Measurements from ENCODE around the gene RNF169. TPM values are rescaled to one million over a fixed set of nuclear protein-coding genes. Genes with fewer than 3 reads are reported as not detected.

Gene RNF169
- total and polyA plus RNA-seq, 2 of the 13 experiments (the other 11 are each of a cell fraction or from before 2014, with no cell fraction given): 5.3 to 14.2 TPM

DNA sequence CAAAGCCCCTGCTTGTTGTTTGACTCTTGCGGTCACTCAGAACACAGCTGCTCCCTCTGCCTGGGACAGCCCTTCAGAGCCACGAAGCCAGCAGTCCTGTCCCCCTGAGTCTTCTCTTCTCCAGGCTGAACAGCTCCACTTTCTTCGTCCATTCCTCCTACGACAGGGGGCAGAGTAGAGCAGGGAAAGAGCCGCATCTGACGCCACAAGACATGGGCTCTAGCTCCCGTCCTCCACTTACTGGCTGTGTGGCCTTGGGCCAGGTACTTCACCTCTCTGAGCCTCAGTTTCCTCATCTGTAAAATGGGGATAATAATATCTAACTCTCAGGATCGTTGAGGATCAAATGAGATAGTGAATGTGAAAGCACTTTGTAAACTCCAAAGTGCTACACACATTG, 47.3 kb upstream of the RNF169 start (continued):
- TF ChIP-seq, protein P1, sequence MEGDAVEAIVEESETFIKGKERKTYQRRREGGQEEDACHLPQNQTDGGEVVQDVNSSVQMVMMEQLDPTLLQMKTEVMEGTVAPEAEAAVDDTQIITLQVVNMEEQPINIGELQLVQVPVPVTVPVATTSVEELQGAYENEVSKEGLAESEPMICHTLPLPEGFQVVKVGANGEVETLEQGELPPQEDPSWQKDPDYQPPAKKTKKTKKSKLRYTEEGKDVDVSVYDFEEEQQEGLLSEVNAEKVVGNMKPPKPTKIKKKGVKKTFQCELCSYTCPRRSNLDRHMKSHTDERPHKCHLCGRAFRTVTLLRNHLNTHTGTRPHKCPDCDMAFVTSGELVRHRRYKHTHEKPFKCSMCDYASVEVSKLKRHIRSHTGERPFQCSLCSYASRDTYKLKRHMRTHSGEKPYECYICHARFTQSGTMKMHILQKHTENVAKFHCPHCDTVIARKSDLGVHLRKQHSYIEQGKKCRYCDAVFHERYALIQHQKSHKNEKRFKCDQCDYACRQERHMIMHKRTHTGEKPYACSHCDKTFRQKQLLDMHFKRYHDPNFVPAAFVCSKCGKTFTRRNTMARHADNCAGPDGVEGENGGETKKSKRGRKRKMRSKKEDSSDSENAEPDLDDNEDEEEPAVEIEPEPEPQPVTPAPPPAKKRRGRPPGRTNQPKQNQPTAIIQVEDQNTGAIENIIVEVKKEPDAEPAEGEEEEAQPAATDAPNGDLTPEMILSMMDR (CRISPR knock-in tag; IDR thresholded peaks at IDR 0.05): peak; percentile 59
- TF ChIP-seq, protein P2, sequence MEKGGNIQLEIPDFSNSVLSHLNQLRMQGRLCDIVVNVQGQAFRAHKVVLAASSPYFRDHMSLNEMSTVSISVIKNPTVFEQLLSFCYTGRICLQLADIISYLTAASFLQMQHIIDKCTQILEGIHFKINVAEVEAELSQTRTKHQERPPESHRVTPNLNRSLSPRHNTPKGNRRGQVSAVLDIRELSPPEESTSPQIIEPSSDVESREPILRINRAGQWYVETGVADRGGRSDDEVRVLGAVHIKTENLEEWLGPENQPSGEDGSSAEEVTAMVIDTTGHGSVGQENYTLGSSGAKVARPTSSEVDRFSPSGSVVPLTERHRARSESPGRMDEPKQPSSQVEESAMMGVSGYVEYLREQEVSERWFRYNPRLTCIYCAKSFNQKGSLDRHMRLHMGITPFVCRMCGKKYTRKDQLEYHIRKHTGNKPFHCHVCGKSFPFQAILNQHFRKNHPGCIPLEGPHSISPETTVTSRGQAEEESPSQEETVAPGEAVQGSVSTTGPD (CRISPR knock-in tag; IDR thresholded peaks at IDR 0.05): no peak
- TF ChIP-seq FOXA1 (IDR thresholded peaks at IDR 0.05) (no peak), FOXA1 (CRISPR knock-in tag; IDR thresholded peaks at IDR 0.05) (no peak)

DNA sequence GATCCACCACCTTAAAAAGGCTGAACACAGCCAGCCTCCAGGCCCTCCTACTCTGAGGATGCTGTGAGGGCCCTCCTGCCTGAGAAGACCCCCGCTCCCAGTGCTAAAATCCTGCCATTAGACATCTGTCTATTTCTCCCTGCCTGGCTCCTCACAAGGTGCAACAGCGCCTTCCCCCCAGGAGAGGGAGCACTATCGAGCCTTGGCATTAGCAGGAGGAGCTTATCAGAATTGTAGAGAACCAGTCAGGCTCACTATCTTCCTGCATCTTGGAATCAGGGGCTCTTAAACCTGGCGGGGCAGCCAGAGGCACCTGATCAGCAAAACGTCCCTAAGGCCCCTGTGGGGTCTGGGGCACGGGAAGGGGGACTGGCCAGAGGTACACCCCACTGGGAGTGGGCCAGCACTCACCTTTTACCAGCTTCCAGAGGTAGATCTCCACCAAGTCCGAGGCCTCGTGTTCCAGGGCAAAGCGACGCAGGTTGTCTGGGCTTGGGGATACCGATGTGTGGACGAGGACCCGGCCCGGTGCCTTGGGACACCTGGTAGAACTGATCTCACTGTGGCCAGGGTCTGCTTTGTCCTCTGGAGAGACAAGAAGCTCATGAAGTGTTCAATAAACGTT, 46.2 kb upstream of the RNF169 start:
- in situ Hi-C loops (cut with HindIII; ENCODE audit: extremely low pct_ligation_motif_present, low pct_unique_long_range_greater_than_20kb): loop anchor here (5.0 kb wide), 2 partner anchors 35 to 170 kb away; no protein-coding TSS in a partner anchor
- no peak overlapping the region for H2AFZ ChIP-seq (ENCODE audit: low read length)
- TF ChIP-seq IRF2 (CRISPR knock-in tag; IDR thresholded peaks at IDR 0.05) (0 out of 2 replicates have a peak, but pooled peaks have one; percentile 18), ZNF652 (CRISPR knock-in tag; IDR thresholded peaks at IDR 0.05; ENCODE audit: borderline replicate concordance, low read depth) (no peak), TCF7 (IDR thresholded peaks at IDR 0.05; ENCODE audit: low read depth) (no peak), CHCHD3 (CRISPR knock-in tag; IDR thresholded peaks at IDR 0.05) (no peak), BORCS8-MEF2B (CRISPR knock-in tag; IDR thresholded peaks at IDR 0.05) (0 out of 2 replicates have a peak, but pooled peaks have one; percentile 18), RNF2 (conservative IDR thresholded peaks at IDR 0.05; ENCODE audit: low read depth) (no peak), RFXAP (CRISPR knock-in tag; IDR thresholded peaks at IDR 0.05; ENCODE audit: borderline replicate concordance) (no peak), FOXA1 (IDR thresholded peaks at IDR 0.05) (no peak), FOXA1 (CRISPR knock-in tag; IDR thresholded peaks at IDR 0.05) (no peak), CBX2 (IDR thresholded peaks at IDR 0.05; ENCODE audit: low read depth, low read length) (no peak), CBX2 (CRISPR knock-in tag; IDR thresholded peaks at IDR 0.05; ENCODE audit: low read depth) (no peak), ATM (IDR thresholded peaks at IDR 0.05; ENCODE audit: borderline replicate concordance) (no peak)
- TF ChIP-seq, protein P3, sequence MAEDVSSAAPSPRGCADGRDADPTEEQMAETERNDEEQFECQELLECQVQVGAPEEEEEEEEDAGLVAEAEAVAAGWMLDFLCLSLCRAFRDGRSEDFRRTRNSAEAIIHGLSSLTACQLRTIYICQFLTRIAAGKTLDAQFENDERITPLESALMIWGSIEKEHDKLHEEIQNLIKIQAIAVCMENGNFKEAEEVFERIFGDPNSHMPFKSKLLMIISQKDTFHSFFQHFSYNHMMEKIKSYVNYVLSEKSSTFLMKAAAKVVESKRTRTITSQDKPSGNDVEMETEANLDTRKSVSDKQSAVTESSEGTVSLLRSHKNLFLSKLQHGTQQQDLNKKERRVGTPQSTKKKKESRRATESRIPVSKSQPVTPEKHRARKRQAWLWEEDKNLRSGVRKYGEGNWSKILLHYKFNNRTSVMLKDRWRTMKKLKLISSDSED (CRISPR knock-in tag; IDR thresholded peaks at IDR 0.05): no peak

More for the DNA sequence above, 46.2 kb upstream of the RNF169 start:
- ATAC-seq (peak; percentile 80), DNase-seq (ENCODE audit: low spot score) (peak; percentile 63), FAIRE-seq (peak; percentile 85)
- WGBS (ENCODE audit: low lambda C conversion rate): 6% methylated on average over 7 of the region's 15 CpGs
- no peaks in the 10 kb centered on the region for H3K36me3 ChIP-seq (replicated peaks in 1 of 2; ENCODE audit: control insufficient read depth in 1 of 2, insufficient read depth in 2 of 2, low read length in 2 of 2)
- peaks cover 6% of the 10 kb centered on the region for H3K4me1 ChIP-seq (ENCODE audit: insufficient read depth, low read length)
- no peak overlapping the region for H3K4me3 ChIP-seq (replicated peaks in 1 of 3; ENCODE audit: insufficient read depth in 1 of 3, low read depth in 2 of 3, low read length in 3 of 3)
- H3K4me2 ChIP-seq (ENCODE audit: low read depth, low read length): no peak overlapping the region
- H4K20me1 ChIP-seq (ENCODE audit: insufficient read depth, low read length): no peaks in the 10 kb centered on the region; the same call in 1 of the 2 replicates
- intact Hi-C loops (cut with micrococcal nuclease; ENCODE audit: unreplicated experiment): loop anchor here (1.0 kb wide), 2 partner anchors 24 to 37 kb away; no protein-coding TSS in a partner anchor
- BruUV-seq (replicated peaks): no TSS peak
- no peaks in the 10 kb centered on the region for H3K9me3 ChIP-seq (ENCODE audit: low read length)
- H3K9ac ChIP-seq (ENCODE audit: insufficient read depth, low read depth, low read length): no peak overlapping the region
- CTCF ChIA-PET (ENCODE audit: low intra/inter-chr PET ratio, low total read pairs): interaction anchor here (1.7 to 3.6 kb wide), 3 partner anchors 24 to 168 kb away, joined by 14 to 47 read pairs (median 24); no protein-coding TSS in a partner anchor
- no peak overlapping the region for H3K27ac ChIP-seq (ENCODE audit: extremely low read length, insufficient read depth, low read length)
- POLR2A ChIA-PET: interaction anchor here (1.1 to 1.4 kb wide), 2 partner anchors 24 to 37 kb away, joined by 4 to 7 read pairs; no protein-coding TSS in a partner anchor
- no peaks in the 10 kb centered on the region for H3K79me2 ChIP-seq (ENCODE audit: insufficient read depth, low read length)
- peaks cover 4 to 26% of the 10 kb centered on the region in 2 experiments; a peak in 2 of 5 replicates for H3K27me3 ChIP-seq (ENCODE audit: control insufficient read depth in 1 of 2, insufficient read depth in 2 of 2, low read length in 2 of 2)

All from HepG2 (cell line).